ENCODE measurements around the gene CCDC138.
A peak's percentile ranks its signal among the peaks of the same experiment; 100 is the strongest.

The CCDC138 gene

DNA sequence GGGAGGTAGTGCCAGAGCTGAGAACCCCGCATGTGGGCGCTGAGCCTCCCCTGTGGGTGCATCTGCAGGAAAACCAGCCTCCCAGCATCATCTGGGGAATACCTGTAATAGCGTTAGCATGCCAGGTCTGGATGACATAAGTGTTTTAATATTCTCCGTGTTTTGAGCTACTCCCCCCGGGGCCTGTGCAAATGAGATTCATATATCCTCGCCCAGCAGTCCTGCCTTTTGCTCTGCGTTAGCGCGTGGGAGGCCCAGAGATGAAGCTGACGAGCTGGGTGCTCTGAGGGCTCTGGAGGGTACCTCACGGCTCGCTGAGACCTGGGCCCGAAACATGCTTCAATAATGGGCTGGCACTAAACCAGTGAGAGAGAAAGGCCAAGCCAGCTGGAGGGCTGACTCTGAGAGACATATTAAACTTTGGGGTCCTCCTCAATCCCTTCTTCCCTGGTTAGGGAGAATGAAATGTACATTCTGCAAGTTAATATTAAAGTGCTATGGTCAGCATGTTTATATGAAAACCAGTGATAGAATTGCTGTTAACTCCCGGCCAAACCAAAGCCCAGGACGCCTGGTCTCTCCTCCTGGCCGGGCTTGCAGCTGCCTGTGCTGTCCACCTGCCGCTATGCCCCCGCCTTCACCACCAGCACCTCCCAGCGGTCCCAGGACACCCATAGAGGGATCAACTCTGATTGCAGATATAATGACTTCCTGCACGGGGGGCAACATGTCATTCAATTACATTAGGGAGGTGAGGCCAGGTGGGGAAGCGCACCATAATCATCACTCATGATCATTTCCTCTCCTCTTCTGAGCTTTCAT lies 125.4 kb downstream of the CCDC138 start:
- peak; percentile 79 to 87 for DNase-seq
- no peaks in the 10 kb centered on the region for H3K79me1 ChIP-seq (ENCODE audit: low read length)
- no peak overlapping the region for H3K4me2 ChIP-seq (ENCODE audit: low read length)
- no peak overlapping the region for H2BK120ac ChIP-seq (ENCODE audit: insufficient read depth, low read length, poor library complexity)
- no peaks in the 10 kb centered on the region for H3K27me3 ChIP-seq (ENCODE audit: insufficient read depth, low read length)
- no peak overlapping the region for H2AFZ ChIP-seq (ENCODE audit: insufficient read depth, low read length, poor library complexity)
- no peak overlapping the region for H2BK12ac ChIP-seq (ENCODE audit: low read length)
- H3K23ac ChIP-seq (ENCODE audit: low read length) = no peak overlapping the region
- no peaks in the 10 kb centered on the region for H3K36me3 ChIP-seq (ENCODE audit: control insufficient read depth in 1 of 2, insufficient read depth in 2 of 2, low read length in 2 of 2)
- H3K9me3 ChIP-seq (ENCODE audit: insufficient read depth, low read depth, low read length) = no peaks in the 10 kb centered on the region
- no peak overlapping the region for H3K27ac ChIP-seq (ENCODE audit: low read depth, low read length)
- no peak overlapping the region for H4K12ac ChIP-seq (ENCODE audit: low read depth, low read length)
- no peak overlapping the region for H2AK5ac ChIP-seq (ENCODE audit: low read length)
- no peak overlapping the region for H3K14ac ChIP-seq (ENCODE audit: low read length)
- no peak overlapping the region for H3K9ac ChIP-seq (ENCODE audit: low read length)
- no peaks in the 10 kb centered on the region for H3K4me1 ChIP-seq (ENCODE audit: control insufficient read depth in 1 of 2, insufficient read depth in 2 of 2, low read length in 2 of 2)
- no peaks in the 10 kb centered on the region for H3K79me2 ChIP-seq (ENCODE audit: control insufficient read depth, insufficient read depth, low read length, poor library complexity)
- no peak overlapping the region for H4K91ac ChIP-seq (ENCODE audit: low read depth, low read length)
- H4K8ac ChIP-seq (ENCODE audit: low read depth, low read length) = no peak overlapping the region
- no CpG with 5 or more reads among the region's 21 CpGs for WGBS (ENCODE audit: extremely low coverage, insufficient coverage, insufficient read length)
- no peak overlapping the region for H3K4ac ChIP-seq (ENCODE audit: low read depth, low read length)
- no peak overlapping the region for H2BK5ac ChIP-seq (ENCODE audit: low read depth, low read length, poor library complexity)
- H3K4me3 ChIP-seq (ENCODE audit: low read depth, low read length) = no peak overlapping the region
- no peak overlapping the region for H3K18ac ChIP-seq (ENCODE audit: low read length)

DNA sequence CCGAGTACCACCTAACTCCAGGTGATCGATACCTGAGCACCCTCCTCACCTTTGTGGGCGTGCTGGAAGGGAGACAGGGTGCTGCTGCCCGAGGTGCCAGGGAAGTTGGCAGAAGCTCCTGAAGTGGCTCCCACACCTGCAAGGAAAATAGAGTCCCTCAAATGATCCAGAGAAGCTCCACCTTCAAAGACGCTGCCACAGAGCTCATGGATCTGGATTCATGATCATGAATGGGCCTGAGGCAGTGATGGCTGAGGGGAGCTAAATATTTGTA lies 126.0 kb downstream of the CCDC138 start:
- no peaks in the 10 kb centered on the region for H3K36me3 ChIP-seq (ENCODE audit: control insufficient read depth in 1 of 2, insufficient read depth in 2 of 2, low read length in 2 of 2)
- no peak overlapping the region for H3K4me3 ChIP-seq (ENCODE audit: low read depth, low read length)
- no peak overlapping the region for H2AK5ac ChIP-seq (ENCODE audit: low read length)
- H2BK5ac ChIP-seq (ENCODE audit: low read depth, low read length, poor library complexity) = no peak overlapping the region
- no peaks in the 10 kb centered on the region for H3K27me3 ChIP-seq (ENCODE audit: insufficient read depth, low read length)
- H3K18ac ChIP-seq (ENCODE audit: low read length) = no peak overlapping the region
- H3K79me2 ChIP-seq (ENCODE audit: control insufficient read depth, insufficient read depth, low read length, poor library complexity) = no peaks in the 10 kb centered on the region
- no peaks in the 10 kb centered on the region for H3K9me3 ChIP-seq (ENCODE audit: insufficient read depth, low read depth, low read length)
- no peak overlapping the region for H4K91ac ChIP-seq (ENCODE audit: low read depth, low read length)
- no peak overlapping the region for H3K4me2 ChIP-seq (ENCODE audit: low read length)
- no peaks in the 10 kb centered on the region for H3K79me1 ChIP-seq (ENCODE audit: low read length)
- DNase-seq = no peak
- WGBS (ENCODE audit: extremely low coverage, insufficient coverage, insufficient read length) = no CpG with 5 or more reads among the region's 5 CpGs
- H3K9ac ChIP-seq (ENCODE audit: low read length) = no peak overlapping the region
- H3K23ac ChIP-seq (ENCODE audit: low read length) = no peak overlapping the region
- no peaks in the 10 kb centered on the region for H3K4me1 ChIP-seq (ENCODE audit: control insufficient read depth in 1 of 2, insufficient read depth in 2 of 2, low read length in 2 of 2)
- H3K4ac ChIP-seq (ENCODE audit: low read depth, low read length) = no peak overlapping the region
- H3K27ac ChIP-seq (ENCODE audit: low read depth, low read length) = no peak overlapping the region
- no peak overlapping the region for H3K14ac ChIP-seq (ENCODE audit: low read length)
- no peak overlapping the region for H2AFZ ChIP-seq (ENCODE audit: insufficient read depth, low read length, poor library complexity)
- H2BK120ac ChIP-seq (ENCODE audit: insufficient read depth, low read length, poor library complexity) = no peak overlapping the region
- H4K8ac ChIP-seq (ENCODE audit: low read depth, low read length) = no peak overlapping the region
- H2BK12ac ChIP-seq (ENCODE audit: low read length) = no peak overlapping the region
- no peak overlapping the region for H4K12ac ChIP-seq (ENCODE audit: low read depth, low read length)

DNA sequence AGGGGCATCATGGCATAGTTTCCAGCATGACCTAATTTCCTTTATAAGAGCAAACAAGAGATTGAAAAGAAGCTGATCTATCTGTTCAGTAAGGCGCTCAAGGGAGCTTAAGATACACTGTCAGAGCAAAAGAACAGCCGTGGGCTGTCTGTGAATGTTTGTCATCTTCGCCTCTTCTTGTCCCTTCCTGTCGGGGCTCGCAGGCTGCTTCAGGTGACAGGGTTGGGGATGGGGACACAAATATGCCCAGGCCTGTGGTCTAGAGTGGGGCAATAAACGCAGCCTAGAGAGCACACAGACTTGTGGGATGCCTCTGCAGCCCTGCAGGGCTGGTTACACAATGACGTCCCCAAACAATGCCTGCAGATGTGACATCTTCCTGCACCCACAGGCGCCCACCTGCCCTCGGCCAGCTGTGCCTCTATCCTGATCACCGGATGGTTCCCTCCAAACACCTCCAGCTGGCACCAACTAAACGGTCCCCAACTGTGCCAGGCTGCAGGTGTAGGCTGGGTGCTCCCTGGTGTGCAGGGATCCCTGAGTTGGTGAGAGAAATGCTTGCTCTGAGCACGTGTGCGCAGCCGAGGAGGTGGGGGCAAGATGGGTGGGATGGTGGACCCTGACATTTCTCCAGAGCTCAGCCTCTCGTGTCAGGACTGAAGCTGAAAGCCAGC lies 129.7 kb downstream of the CCDC138 start:
- Histone ChIP-seq H2BK12ac (ENCODE audit: low read length) (no peak overlapping the region), H2AFZ (ENCODE audit: insufficient read depth, low read length, poor library complexity) (no peak overlapping the region), H4K8ac (ENCODE audit: low read depth, low read length) (no peak overlapping the region), H3K18ac (ENCODE audit: low read length) (no peak overlapping the region), H3K27me3 (ENCODE audit: insufficient read depth, low read length) (no peaks in the 10 kb centered on the region), H2BK5ac (ENCODE audit: low read depth, low read length, poor library complexity) (no peak overlapping the region), H2AK5ac (ENCODE audit: low read length) (no peak overlapping the region), H4K91ac (ENCODE audit: low read depth, low read length) (no peak overlapping the region), H3K14ac (ENCODE audit: low read length) (no peak overlapping the region), H2BK120ac (ENCODE audit: insufficient read depth, low read length, poor library complexity) (no peak overlapping the region), H3K4me1 (ENCODE audit: control insufficient read depth in 1 of 2, insufficient read depth in 2 of 2, low read length in 2 of 2) (no peaks in the 10 kb centered on the region), H3K9me3 (ENCODE audit: insufficient read depth, low read depth, low read length) (no peaks in the 10 kb centered on the region), H3K79me1 (ENCODE audit: low read length) (no peaks in the 10 kb centered on the region), H3K79me2 (ENCODE audit: control insufficient read depth, insufficient read depth, low read length, poor library complexity) (no peaks in the 10 kb centered on the region), H3K9ac (ENCODE audit: low read length) (no peak overlapping the region), H3K36me3 (ENCODE audit: control insufficient read depth in 1 of 2, insufficient read depth in 2 of 2, low read length in 2 of 2) (no peaks in the 10 kb centered on the region), H3K23ac (ENCODE audit: low read length) (no peak overlapping the region), H3K4me3 (ENCODE audit: low read depth, low read length) (no peak overlapping the region), H3K27ac (ENCODE audit: low read depth, low read length) (no peak overlapping the region), H4K12ac (ENCODE audit: low read depth, low read length) (no peak overlapping the region), H3K4me2 (ENCODE audit: low read length) (no peak overlapping the region), H3K4ac (ENCODE audit: low read depth, low read length) (no peak overlapping the region)
- no CpG with 5 or more reads among the region's 15 CpGs for WGBS (ENCODE audit: extremely low coverage, insufficient coverage, insufficient read length)
- no peak for DNase-seq

DNA sequence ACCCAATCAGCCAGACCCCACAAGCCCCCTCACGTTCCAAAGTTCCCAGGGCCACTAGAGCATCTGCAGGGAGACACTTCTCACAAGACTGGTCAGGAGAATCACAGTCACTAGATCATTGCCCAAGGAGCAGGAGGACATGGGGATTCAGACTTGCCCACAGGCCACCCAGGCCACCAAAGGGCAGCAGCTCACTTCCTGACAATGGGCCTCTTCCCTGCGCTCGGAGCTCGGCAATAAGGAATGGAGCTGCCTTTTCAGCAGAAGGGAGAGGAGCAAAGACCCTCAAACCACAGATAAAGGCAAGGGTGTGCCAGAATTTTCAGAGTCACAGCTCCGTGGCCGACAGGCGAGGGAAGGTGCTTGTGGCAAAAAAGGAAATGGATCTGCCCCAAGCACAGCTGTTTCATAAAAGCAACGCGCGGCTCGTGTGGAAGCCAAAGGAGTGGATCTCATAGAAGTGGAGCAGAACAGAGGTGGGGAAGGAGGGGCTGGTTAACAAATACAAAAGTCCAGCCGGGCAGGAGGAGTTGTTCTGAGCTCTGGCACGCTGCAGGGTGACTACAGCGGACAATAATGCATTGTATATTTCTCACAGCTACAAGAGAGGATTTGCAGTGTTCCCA lies 130.3 kb downstream of the CCDC138 start:
- peak in 1 of 2 donors; percentile 33 for DNase-seq
- Histone ChIP-seq H3K27me3 (ENCODE audit: insufficient read depth, low read length) (no peaks in the 10 kb centered on the region), H3K9me3 (ENCODE audit: insufficient read depth, low read depth, low read length) (no peaks in the 10 kb centered on the region), H3K79me2 (ENCODE audit: control insufficient read depth, insufficient read depth, low read length, poor library complexity) (no peaks in the 10 kb centered on the region), H3K4me2 (ENCODE audit: low read length) (no peak overlapping the region), H3K23ac (ENCODE audit: low read length) (no peak overlapping the region), H2BK12ac (ENCODE audit: low read length) (no peak overlapping the region), H2BK120ac (ENCODE audit: insufficient read depth, low read length, poor library complexity) (no peak overlapping the region), H4K91ac (ENCODE audit: low read depth, low read length) (no peak overlapping the region), H2BK5ac (ENCODE audit: low read depth, low read length, poor library complexity) (no peak overlapping the region), H3K36me3 (ENCODE audit: control insufficient read depth in 1 of 2, insufficient read depth in 2 of 2, low read length in 2 of 2) (no peaks in the 10 kb centered on the region), H3K9ac (ENCODE audit: low read length) (no peak overlapping the region), H3K4me1 (ENCODE audit: control insufficient read depth in 1 of 2, insufficient read depth in 2 of 2, low read length in 2 of 2) (no peaks in the 10 kb centered on the region), H3K14ac (ENCODE audit: low read length) (no peak overlapping the region), H3K27ac (ENCODE audit: low read depth, low read length) (no peak overlapping the region), H3K4me3 (ENCODE audit: low read depth, low read length) (no peak overlapping the region), H3K4ac (ENCODE audit: low read depth, low read length) (no peak overlapping the region), H4K12ac (ENCODE audit: low read depth, low read length) (no peak overlapping the region), H2AK5ac (ENCODE audit: low read length) (no peak overlapping the region), H3K79me1 (ENCODE audit: low read length) (no peaks in the 10 kb centered on the region), H4K8ac (ENCODE audit: low read depth, low read length) (no peak overlapping the region), H3K18ac (ENCODE audit: low read length) (no peak overlapping the region), H2AFZ (ENCODE audit: insufficient read depth, low read length, poor library complexity) (no peak overlapping the region)
- no CpG with 5 or more reads among the region's 14 CpGs for WGBS (ENCODE audit: extremely low coverage, insufficient coverage, insufficient read length)
